ENCODE results near the gene SCAF4.
"Not testable (repeated sequence)": the region's sequence is repeated elsewhere in the genome, so short reads cannot be mapped to it uniquely, and the experiment has no call there.

Gene SCAF4

DNA sequence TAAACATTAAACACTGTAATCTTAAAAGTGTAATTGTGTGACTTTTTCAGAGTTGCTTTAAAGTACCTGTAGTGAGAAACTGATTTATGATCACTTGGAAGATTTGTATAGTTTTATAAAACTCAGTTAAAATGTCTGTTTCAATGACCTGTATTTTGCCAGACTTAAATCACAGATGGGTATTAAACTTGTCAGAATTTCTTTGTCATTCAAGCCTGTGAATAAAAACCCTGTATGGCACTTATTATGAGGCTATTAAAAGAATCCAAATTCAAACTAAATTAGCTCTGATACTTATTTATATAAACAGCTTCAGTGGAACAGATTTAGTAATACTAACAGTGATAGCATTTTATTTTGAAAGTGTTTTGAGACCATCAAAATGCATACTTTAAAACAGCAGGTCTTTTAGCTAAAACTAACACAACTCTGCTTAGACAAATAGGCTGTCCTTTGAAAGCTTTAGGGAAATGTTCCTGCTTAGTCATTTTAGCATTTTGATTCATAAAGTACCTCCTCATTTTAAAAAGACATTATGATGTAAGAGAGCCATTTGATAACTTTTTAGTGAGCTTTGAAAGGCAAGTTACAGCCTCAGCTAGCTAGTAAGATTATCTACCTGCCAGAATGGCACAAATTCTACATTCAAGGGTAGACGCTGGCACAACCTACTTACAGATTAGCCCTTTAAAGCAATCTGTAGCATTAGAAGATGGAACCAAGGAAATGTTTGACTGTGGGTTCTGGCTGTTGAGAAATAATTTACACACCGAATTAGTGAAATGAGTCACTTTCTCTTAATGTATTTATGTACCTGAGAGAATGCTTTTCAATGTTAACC, 63.0 kb downstream of the SCAF4 start:
- DNase-seq: no peak

DNA sequence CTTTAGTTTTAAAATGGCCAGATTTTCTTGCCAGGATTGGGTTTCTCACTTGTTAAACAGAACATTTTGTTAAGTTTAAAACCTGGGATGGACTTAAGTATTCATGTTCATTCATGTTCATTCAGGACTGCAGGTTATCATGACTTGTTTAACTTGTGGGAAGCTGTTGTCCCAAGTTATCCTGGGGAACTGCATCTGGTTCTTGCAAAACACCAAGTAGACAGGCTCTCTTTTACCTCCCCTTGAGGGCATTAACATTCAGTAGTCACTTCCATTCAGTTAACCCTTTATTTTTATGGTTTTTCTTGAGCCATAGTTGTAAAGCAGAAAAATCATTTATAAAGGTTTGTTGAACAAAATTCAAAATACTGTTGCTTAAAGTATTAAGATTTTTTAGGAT, 64.3 kb downstream of the SCAF4 start:
- no peak for DNase-seq

DNA sequence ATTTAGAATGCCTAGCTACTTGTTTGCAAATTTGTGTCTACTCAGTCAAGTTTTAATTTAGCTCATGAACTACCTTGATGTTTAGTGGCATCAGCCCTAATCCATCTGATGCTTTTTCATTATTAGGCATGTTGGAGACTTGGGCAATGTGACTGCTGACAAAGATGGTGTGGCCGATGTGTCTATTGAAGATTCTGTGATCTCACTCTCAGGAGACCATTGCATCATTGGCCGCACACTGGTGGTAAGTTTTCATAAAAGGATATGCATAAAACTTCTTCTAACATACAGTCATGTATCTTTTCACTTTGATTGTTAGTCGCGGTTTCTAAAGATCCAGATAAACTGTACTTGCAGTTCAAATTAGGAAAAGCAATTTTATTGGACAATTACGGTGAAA, 64.8 kb downstream of the SCAF4 start:
- no peak for DNase-seq

DNA sequence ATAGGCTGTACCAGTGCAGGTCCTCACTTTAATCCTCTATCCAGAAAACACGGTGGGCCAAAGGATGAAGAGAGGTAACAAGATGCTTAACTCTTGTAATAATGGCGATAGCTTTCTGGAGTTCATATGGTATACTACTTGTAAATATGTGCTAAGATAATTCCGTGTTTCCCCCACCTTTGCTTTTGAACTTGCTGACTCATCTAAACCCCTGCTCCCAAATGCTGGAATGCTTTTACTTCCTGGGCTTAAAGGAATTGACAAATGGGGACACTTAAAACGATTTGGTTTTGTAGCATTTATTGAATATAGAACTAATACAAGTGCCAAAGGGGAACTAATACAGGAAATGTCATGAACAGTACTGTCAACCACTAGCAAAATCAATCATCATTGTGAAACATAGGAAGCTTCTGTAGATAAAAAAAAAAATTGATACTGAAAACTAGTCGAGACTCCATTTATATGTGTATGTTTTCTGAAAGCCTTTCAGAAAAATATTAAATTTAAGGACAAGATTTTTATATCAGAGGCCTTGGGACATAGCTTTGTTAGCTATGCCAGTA, 65.4 kb downstream of the SCAF4 start:
- DNase-seq: no peak

DNA sequence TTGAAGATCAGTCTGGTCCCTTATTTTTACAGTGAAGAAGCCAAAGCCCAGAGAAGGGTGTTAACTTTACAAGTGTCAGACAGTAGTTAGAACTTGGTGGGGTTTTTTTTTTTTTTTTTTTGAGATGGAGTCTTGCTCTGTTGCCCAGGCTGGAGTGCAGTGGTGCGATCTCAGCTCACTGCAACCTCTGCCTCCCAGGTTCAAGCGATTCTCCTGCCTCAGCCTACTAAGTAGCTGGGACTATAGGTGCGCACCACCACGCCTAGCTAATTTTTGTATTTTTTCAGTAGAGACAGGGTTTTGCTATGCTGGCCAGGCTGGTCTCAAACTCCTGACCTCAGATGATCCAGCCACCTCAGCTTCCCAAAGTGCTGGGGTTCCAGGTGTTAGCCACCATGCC, 66.0 kb downstream of the SCAF4 start:
- DNase-seq: not testable (repeated sequence)

DNA sequence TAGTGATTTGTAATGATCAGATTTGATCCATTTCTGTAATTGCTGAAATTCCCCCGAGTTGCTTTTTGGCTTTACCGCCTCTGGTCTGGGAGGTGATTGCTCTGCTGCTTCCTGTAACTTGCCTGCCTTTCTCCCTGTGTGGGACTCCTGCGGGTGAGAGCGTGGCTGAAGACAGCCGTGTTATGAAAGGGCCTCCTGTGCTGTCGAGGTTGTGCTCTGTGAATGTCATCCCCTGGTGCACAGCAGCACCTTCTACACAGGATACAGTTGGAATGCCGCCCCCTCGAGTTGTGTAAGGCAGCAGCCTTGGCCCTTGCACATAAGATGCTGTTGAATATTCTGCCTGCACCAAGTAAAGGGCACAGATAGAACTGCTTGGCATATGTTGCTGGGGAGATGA, 66.5 kb downstream of the SCAF4 start:
- no peak for DNase-seq

DNA sequence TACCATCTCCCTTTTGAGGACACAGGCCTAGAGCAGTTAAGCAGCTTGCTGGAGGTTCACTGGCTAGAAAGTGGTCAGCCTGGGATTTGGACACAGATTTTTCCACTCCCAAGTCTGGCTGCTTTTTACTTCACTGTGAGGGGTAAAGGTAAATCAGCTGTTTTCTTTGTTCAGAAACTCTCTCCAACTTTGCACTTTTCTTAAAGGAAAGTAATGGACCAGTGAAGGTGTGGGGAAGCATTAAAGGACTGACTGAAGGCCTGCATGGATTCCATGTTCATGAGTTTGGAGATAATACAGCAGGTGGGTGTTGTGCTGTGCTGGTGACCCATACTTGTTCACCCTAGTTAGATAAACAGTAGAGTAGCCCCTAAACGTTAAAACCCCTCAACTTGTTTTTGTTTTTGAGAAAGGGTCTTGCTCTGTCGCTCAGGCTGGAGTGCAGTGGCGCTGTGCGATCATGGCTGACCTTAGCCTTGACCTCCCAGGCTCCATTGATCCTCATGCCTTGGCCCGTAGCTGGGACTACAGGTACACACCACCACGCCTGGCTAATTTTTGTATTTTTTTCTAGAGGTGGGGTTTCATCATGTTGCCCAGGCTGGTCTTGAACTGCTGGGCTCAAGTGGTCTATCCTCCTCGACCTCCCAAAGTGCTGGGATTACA, 68.2 kb downstream of the SCAF4 start:
- DNase-seq: no peak

DNA sequence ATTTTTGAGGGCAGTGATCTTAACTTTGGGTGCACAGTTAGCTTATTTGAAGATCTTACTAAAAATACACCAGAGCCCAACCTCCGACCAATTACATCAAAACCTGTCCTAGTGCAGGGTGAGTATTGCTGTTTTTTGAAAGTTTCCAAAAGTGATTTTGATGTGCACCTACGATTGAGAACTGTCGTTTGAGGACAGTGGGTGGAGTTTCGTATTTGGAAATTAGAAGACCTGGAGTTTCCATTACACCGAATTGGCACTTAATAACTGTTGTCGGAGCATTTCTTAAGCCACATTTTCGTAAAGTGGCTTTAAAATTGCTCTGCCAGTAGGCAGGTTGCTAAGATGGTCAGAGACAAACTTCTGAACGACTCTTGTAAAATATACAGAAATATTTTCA, 71.3 kb downstream of the SCAF4 start:
- DNase-seq: no peak

DNA sequence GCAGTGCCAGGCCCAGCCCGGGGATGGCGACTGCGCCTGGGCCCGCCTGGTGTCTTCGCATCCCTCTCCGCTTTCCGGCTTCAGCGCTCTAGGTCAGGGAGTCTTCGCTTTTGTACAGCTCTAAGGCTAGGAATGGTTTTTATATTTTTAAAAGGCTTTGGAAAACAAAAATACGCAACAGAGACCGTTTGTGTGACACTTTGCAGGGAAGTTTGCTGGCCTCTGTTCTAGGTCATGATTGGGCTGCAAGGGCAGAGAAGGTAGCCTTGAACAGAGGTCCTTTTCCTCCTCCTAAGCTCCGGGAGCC, 71.7 kb downstream of the SCAF4 start:
- DNase-seq: no peak

DNA sequence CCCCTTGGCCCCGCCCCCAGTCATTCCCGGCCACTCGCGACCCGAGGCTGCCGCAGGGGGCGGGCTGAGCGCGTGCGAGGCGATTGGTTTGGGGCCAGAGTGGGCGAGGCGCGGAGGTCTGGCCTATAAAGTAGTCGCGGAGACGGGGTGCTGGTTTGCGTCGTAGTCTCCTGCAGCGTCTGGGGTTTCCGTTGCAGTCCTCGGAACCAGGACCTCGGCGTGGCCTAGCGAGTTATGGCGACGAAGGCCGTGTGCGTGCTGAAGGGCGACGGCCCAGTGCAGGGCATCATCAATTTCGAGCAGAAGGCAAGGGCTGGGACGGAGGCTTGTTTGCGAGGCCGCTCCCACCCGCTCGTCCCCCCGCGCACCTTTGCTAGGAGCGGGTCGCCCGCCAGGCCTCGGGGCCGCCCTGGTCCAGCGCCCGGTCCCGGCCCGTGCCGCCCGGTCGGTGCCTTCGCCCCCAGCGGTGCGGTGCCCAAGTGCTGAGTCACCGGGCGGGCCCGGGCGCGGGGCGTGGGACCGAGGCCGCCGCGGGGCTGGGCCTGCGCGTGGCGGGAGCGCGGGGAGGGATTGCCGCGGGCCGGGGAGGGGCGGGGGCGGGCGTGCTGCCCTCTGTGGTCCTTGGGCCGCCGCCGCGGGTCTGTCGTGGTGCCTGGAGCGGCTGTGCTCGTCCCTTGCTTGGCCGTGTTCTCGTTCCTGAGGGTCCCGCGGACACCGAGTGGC, 72.2 kb downstream of the SCAF4 start, which contains the start of gene SOD1:
SOD1 (plus strand) TSS at position 158 of the 723 bp plus-strand sequence; CDS start at position 235, 77 bp downstream.
- peak; percentile 86 for DNase-seq

DNA sequence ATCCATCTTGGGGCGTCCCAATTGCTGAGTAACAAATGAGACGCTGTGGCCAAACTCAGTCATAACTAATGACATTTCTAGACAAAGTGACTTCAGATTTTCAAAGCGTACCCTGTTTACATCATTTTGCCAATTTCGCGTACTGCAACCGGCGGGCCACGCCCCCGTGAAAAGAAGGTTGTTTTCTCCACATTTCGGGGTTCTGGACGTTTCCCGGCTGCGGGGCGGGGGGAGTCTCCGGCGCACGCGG, 72.7 kb downstream of the SCAF4 start:
- DNase-seq: no peak

DNA sequence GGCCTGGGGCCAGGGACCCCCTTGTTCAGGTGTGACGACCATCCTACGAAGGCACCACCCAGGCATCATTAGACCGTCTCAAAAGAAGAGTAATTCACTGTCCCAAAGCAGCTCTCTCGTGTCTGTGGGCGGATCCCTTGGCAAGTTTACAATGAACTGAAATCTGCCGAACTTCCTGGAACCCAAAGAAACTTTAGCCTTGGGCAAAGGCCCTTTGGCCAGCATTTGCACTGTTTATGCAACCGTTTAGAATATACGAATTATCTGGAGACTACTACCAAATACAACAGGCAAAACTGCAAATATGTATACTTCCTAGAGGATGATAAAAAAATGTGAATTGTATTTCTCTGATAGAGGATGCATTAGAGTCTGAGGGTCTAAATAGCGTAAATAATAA, 73.9 kb downstream of the SCAF4 start:
- DNase-seq: no peak

DNA sequence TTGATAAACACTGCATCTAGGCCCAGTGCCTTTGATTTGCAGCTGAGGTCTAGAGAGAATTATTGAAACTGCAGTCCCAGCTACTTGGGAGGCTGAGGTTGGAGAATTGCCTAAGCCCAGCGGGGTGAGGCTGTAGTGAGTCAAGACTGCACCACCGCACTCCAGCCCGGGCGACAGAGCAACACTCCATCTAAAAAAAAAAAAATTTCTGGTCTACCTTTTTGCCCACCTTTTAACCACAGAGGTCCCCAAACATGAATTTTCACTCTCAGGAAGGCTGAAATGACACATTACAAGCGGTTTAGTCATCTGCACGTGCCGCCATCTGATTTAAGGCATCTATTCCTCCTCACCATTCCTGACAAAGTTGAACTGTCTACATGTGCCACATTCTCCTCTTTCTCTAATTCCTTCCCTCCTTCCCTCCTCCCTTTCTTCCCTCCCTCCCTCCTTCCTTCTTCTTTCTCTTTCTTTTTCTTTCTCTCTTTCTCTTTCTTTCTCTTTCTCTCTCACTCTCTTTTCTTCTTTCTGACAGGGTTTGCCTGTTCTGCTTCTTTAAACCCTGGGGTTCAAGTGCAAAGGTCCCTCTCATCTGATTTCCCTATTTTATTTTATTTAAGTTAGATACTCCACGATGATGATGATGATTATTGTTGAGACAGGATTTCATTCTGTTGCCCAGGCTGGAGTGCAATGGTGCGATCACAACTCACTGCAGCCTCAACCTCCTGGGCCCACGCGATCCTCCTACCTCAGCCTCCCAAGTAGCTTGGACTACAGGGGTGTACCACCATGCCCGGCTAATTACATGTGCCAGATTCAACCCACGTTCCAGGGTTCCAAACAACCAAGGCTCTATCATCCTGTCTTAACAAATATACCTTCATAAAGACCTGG, 75.5 kb downstream of the SCAF4 start:
- DNase-seq: no peak

DNA sequence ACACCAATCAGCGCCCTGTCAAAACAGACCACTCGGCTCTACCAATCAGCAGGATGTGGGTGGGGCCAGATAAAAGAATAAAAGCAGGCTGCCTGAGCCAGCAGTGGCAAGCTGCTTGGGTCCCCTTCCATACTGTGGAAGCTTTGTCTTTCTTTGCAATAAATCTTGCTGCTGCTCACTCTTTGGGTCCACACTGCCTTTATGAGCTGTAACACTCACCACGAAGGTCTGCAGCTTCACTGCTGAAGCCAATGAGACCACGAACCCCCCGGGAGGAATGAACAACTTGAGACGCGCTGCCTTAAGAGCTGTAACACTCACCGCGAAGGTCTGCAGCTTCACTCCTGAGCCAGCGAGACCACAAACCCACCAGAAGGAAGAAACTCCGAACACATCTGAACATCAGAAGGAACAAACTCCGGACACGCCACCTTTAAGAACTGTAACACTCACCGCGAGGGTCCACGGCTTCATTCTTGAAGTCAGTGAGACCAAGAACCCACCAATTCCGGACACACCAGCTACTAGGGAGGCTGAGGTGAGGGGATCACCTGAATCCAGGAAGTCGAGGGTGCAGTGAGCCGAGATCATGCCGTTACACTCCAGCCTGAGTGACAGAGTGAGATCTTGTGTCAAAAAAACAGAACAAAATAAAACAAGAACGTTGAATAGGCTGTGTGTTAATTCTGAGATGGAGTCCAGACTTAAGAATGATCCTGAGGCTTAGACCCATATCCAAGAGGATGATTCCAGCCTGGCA, 76.9 kb downstream of the SCAF4 start:
- DNase-seq: not testable (repeated sequence)

DNA sequence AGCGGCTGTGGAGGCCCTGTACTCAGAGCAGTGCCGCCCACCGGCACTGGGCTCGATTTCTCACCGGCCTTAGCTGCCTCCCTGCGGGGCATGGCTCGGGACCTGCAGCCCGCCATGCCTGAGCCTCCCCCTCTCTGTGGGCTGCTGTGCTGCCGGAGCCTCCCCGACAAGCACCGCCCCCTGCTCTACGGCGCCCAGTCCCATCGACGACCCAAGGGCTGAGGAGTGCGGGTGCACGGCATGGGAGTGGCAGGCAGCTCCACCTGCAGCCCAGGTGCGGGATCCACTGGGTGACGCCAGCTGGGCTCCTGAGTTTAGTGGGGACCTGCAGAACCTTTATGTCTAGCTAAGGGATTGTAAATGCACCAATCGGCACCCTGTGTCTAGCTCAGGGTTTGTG, 77.6 kb downstream of the SCAF4 start:
- DNase-seq: no peak

DNA sequence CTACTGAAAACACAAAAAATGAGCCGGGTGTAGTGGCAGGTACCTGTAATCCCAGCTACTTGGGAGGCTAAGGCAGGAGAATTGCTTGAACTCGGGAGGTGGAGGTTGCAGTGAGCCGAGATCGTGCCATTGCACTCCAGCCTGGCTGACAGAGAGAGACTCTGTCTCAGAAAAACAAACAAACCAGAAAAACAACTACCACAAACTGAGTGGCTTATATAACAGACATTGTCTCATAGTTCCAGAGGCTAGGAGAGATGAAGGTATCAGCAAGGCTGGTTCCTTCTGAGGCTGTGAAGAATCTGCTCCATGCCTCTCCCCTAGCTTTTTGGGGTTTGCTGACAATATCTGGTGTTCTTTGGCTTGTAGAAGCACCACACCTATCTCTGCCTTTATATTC, 80.4 kb downstream of the SCAF4 start:
- DNase-seq: not testable (repeated sequence)

DNA sequence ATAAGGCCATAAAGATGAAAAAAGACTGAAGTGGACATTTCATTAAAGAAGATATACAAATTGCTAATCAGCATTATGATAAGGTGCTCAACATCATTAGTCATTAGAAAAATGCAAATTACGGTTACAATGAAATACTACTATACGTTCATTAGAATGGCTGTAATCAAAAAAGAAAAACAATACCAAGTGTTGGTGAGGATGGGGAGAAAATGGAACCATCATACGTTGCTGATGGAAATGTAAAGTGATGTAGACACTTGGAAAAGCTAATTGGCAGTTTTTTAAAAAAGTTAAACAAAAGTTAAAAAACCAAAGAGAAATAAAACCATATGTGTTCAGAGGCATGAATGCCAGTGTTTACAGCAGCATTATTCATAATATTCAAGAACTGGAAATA, 81.0 kb downstream of the SCAF4 start:
- DNase-seq: no peak

DNA sequence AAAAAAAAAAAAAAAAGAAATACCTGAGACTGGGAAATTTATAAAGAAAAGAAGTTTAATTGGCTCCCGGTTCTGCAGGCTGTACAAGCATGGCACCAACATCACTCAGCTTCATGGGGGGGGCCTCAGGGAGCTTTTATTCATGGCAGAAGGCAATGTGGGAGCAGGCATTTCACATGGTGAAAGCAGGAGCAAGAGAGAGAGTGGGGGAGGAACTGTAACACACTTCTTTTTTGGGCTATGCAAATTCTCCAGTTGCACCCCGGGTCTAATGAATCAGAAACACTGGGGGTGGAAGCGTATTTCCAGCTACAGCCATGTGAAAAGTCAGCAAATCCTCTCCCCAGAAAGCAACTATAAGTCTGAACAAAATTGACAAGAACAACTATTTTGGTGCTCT, 84.3 kb downstream of the SCAF4 start:
- DNase-seq: no peak

DNA sequence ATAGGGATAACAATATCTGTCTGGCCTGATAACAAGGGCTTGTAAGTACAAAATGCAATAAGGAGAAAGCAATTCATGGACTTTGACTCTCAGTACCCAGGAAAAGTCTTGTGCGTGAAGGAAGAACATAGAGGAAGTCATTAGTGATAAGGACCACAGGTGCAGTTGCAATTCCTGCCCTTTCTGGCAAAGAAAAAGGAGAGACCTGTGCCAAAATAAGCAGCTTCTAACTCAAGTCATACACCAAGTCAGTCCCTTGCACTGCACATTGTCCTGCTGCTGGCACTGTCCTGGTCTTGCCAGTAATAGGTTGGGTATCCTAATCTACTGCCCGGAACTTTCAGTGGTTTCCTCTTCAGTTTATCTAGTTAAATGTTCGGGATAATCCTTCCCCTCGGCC, 87.3 kb downstream of the SCAF4 start:
- DNase-seq: no peak

DNA sequence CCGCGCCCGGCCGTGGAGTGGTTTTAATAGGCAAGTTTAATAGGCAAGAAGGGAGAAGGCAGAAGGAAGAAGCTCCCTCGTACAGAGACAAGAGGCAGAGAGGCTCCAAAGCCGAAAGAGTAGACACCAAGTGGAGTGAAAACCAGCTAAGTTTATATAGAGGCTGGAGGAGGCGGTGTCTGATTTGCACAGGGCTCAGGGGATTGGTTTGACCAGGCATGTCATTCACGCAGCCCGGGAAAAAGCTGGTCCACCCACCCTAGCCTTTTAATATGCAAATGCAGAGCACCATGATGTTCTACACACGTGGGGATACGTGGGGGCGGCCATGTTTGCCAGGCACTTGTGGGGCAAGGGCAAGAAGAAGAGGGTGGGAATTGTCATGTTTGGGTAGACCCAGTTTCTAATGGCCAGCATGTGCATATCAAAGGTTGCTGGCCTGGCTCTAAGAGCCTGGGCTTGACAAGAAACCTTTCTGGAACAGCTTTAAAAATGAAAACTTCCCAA, 90.4 kb downstream of the SCAF4 start:
- DNase-seq: no peak

DNA sequence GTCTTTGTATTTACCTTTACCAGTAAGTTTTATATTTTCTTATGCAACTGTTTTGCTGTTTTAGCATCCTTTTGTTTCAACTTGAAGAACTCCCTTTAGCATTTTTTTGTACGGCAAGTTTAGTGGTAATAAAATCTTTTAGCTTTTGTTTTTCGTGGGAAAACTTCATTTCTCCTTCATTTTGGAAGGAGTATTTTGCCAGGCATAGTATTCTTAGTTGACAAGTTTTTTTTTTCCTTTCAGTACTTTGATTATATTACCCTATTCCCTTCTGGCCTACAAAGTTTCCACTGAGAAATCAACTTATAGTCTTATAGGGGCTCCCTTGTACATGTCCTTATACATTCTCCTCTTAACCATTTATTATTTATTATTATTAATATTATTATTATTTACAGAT, 95.0 kb downstream of the SCAF4 start:
- DNase-seq: no peak

DNA sequence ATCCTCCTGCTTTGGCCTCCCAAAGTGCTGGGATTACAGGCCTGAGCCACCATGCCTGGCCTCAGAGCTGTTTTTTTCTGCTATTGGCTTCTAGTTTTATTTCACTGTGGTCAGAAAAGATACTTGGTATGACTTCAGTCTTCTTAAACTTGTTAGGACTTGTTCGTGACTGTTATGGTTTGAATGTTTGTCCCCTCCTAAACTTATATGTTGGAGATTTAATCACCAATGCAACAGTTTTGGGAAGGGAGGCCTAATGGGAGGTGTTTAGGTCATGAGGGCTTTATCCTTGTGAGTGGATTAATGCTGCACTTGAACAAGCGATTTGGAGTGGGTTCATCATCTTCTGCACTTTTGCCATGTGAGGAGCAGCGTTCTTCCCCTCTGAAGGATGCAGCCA, 96.9 kb downstream of the SCAF4 start:
- DNase-seq: no peak

All from NCI-H2107 (cell line).